Fibroblast of gingiva (primary cell): ENCODE measurements around the gene ARHGEF10L.

Source experiments
- DNase-seq: peaks from one replicate; pipeline ENCODE4 v3.0.0-alpha.2; 2011; ENCODE audit warnings: low read depth

The ARHGEF10L gene

GRCh38 chr1:17635811-17636210 is 96.3 kb downstream of the ARHGEF10L start:
- peak; percentile 14 for DNase-seq

- DNase-seq, result no peak
Observed at GRCh38 chr1:17636612-17637011, 97.1 kb downstream of the ARHGEF10L start.

DNA sequence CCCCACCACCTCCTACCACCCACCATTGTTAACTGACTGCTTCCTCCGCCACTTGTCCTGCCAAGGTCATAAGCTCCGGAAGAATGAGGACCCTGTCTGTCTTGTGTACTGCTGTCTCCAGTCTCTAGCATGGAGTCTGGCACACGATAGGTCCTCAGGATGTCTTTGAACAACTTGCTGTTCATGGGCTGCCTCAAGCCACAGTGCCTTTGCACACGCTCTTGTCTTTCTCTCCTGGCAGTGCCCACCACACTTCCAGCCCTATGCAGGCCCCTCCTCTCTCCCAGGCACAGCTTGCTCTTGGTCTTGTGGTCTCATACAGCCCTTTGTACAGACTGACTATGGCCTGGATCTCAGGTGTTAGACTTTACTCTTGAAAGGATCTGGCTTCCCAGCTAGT is 97.6 kb downstream of the ARHGEF10L start:
- no peak for DNase-seq

DNA sequence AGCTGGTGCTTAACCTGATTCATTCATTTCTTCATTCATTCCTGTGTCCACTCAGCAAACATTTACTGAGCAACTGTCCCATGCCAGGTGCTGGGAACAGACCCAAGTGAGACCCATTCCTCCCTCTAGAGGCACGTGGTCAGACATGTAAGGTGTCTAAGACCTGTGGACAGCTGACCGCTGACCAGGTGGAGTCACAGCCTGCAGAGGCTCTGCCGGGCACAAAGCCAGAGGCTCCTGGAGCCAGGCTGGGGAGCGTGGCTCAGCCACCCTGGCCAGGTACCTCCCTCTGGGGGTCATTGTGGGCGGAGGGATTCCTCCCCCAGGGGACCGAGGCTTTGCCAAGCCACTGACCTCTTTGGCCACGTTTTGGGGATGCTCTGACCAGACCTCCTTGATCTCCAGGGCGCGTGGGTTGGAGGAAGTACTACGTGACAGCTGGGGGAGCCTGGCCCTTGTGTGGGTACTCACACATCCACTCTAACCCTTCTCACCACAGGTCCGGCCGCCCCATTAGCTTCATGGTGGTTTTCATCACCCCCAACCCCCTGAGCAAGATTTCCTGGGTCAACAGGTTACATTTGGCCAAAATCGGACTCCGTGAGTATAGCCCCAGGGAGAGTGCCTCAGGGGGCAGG is 100.3 kb downstream of the ARHGEF10L start:
- DNase-seq, result no peak

- no peak for DNase-seq
Observed at GRCh38 chr1:17640393-17640792, 100.9 kb downstream of the ARHGEF10L start.

DNA sequence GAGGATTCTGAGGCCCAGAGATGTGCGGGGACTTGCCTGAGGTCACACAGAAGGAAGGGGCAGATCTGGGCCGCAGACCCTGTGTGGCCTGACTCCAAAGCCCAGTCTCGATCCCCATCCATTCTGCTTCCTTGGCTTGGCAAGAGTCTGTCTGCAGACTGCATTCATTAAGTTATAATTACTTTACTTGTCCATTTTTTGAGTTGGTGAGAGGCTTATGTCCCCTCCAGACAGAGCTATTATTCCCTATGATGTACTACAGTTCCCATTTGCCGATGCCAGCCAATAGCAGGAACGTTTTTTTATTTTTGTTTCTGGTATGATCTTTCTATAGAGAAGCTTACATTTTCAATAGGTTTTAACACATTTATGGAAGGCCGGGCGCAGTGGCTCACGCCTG is 101.5 kb downstream of the ARHGEF10L start:
- no peak for DNase-seq

DNA sequence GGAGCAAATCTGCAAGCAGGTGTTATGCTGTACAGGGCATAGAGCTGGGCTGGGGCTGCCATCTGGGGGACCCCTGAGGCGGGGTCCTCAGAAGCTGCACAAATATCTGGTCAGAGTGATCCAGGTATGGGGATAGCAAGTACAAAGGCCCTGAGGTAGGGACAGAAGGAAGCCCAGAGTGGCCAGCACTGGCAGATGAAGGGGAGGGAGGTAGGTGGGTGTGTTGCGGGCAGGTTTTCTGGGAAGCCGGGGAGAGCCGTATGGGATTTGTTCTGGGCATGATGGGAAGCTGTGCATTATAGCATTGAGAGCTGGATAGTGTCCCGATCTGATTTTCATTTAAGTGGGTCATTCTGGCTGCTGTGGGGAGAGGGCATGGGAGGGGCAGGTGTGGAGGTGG is 102.7 kb downstream of the ARHGEF10L start:
- DNase-seq, result no peak

DNA sequence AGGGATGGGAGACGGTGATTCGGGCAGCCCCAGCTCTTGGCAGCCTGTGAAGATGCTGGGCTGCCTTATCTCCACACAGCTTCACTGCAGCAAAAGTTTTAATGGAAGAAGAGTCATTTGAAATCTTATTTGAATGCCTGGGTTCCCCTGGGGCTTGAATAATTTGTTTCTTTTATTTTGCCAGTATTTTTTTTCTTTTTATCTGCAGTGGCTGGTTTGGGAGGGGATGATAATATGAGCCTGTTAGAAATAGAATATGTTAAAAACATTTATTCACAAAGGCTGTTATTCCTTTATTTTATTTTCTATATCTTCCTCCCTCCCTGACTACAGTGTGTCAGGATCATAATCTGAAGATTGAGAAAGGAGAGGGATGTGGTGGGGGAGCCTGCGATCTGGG is 103.4 kb downstream of the ARHGEF10L start:
- DNase-seq, result no peak

DNA sequence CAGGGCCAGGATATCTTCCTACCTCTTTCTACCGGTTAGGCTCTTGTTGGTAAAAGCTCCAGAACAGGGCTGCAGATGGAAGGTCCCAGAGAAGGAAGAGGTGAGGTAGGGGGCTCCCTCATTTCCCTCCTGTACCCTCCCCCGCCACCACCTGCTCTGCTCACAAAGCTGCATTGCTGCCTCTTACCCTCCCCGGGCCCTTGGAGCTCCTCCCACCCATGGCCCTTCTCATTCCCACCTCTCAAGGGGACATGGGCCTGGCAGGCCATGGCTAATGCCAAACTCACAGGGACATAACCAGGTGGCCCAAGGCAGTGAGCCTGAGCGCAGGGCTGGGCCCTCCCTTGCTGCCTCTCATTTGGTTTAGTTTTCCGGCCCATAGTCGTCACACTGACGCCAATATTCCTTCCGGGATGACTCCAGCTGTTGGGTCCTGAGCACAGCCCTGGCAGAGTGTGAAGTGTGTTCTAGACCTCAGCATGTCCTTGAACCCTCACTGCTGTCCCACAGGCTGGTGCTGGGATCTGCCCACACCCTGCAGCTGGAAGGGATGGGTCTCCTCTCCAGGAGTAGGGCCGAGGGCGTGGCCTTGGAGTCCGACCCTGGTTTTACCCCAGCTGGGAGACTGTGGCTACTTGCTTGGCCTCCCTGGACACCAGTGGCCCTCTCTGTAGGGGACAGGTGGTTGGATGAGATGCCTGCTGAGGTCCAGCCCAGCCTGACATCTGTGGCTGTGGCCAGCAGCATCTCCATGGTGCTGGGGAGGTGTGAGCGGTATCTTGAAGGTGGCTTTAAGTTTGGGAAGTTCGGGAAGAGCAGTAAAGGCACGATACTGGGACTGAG is 104.6 kb downstream of the ARHGEF10L start:
- DNase-seq, result no peak

GRCh38 chr1:17645068-17645911 is 105.8 kb downstream of the ARHGEF10L start:
- no peak for DNase-seq

DNA sequence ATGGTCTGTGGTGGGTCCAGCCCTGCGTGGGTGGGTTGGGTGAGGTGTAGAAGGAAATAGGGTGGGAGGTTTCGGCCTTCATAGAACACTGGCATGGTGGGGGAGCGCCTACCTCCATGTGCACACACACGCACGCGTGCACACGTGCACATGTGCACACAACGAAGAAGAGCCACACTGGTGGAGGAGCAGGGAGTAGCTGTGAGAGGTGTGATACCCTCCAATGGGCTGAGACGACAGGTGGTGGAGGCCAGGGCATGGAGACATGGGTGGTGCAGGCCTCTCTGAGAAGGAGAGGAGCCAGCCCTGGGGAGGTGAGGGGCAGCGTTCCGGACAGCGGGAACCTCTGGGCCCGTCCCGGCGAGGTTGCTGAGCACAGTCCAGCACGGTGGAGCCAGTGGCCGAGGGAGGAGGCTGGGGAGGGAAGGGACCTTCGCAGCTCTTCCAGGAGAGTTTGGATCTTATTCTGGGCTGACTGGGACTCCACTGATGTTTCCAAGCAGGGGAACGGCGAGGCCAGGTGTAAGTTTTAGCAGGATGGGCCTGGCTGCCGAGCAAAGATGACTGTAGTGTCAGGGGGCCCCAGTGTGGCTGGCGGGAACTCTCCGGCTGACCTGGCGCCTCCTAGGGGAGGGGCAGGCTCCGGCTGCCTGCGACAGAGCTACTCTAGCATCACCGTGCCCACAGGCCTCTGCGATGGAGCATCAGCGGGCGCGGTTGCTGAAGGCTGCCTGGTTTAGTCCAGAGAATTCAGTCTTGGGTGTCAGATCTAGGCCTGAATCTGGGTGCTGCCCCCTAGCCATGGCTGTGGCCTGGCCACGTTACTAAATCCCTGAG is 107.2 kb downstream of the ARHGEF10L start:
- no peak for DNase-seq

- DNase-seq, result peak; percentile 16
Observed at GRCh38 chr1:17648457-17649145, 109.1 kb downstream of the ARHGEF10L start.

DNA sequence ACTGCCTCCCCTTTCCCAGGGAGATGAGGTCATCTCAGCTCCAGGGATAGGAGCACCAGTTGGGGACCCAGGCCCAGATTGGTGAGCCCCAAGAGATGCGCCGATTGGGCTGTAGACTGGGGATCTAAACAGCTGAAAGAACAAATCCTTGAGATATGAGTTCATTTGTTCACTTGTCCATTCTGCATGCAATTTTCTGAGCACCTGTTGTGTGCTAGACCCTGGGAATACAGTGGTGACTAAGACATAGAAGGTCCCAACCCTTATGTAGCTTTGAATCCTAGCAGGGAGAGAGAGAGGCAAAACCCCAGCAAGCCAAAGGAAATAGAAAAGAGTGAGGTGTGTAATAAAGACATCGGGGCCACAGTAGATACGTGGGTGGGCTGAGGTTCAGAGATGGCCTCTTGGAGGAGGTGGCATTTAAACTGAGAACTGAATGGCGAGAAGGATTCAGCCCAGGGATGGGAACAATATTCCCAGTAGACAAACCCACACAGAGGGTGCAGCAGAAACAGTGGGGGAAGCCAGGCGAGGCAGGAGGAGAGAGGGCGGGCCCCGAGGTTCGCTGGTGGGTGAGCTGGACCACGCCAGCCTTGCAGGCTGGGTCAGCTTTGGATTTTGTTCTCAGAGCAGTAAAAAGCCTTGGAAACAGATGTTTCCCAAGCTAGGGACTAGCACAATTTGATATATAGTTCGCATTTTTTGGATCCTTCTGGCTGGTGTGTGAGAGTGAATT is 110.0 kb downstream of the ARHGEF10L start:
- DNase-seq, result no peak

DNA sequence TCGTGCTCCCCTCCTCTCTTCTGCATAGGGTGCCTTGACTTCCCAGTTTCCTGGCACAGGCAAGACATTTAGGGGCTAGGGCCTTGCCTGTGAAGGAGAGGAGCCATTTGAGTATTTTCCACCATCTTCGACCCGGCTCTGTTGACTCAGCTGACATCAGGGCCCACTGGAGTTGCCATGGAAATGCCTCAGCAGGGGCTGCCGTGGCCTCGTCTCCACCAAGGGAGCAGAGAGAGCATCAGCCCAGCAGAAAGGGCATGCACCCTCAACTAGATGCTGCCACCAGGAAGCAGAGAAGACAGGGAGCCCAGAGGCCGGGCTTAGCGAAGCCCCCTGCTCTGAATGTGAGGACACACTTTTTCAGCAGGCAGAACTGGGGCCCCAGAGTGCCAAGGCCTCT is 113.8 kb downstream of the ARHGEF10L start:
- DNase-seq, result no peak

DNA sequence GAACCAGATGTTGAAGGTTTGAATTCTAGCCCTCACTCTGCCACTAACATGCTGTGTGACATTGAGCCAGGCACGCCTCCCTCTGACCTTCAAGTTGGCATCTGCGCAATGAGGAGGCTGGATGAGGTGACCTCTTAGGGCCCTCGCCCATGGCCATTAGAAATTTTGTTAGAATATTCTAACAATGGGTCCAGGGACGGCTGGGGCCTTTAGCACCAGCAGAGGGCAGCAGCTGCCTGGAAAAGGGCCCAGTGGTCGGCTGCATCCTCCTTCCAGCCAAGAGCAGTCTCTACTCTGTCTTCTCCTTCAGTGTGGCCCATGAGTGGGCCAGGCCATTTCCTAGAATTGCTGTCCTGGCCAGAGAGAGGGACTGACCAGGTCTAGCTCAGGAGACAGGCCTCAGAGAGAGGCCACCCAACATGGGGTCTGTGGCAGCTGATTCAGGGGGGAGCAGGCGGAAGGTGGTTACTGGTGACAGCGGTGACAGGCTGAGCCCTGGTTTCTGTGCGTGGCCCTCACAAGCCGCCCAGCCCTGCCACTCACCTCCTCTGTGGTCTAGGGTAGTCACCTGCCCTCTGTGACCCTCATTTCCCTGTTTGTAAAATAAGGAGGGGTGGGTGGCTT is 114.3 kb downstream of the ARHGEF10L start:
- DNase-seq, result peak; percentile 33

GRCh38 chr1:17654519-17654918 is 115.0 kb downstream of the ARHGEF10L start:
- no peak for DNase-seq

DNA sequence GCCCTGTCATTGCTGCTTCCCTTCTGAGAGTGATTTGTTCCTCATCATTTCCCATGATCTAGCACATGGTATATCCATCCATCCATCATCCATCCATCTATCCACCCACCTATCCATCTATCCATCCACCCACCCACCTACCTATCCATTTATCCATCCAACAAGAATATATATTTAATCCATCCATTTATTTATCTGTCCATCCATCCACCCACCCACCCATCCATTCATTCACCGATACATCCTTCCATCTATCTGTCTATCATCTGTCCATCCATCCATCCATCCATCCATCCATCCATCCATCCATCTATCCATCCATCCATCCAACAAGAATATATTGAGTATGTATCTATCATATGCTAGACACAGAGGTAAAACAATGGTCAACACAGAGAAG is 115.7 kb downstream of the ARHGEF10L start:
- DNase-seq, result no peak

DNA sequence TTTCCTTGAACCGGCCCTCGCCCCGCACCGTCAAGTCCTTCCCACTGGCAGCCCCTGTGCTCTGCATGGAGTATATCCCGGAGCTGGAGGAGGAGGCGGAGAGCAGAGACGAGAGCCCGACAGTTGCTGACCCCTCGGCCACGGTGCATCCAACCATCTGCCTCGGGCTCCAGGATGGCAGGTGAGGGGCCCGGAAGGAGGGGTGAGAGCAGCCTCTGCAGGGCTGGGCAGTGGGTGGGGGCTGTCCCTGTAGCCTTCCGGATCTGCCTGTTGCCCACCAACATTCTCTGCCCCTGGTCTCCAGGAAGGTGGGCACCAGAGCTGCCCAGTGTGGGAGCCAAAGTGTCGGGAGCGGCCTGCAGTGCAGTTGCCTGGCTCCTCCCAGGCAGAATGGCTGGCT is 116.4 kb downstream of the ARHGEF10L start:
- DNase-seq, result no peak

DNA sequence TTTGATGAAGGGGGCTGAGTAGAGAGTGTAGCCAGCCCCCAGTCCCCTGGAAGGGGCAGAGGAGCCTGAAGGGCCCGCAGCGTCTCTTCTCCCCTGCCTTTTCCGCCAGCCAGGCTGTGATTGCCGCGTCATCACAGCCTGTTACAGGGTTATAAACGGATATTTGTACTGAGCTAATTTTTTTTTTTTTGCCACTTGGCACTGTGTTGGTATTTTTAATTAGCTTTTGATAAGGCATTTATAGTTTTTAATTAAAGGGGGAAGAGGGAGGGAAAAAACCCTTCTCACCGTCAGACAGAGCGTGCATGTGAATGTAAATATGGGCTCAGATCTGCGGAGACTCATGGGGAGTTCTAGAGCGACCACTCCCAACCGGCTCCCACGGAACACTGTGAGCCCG is 117.9 kb downstream of the ARHGEF10L start:
- DNase-seq, result no peak

GRCh38 chr1:17658837-17659236 is 119.3 kb downstream of the ARHGEF10L start:
- DNase-seq, result no peak
